GM18498 (cell line): ENCODE measurements around the gene PKNOX1.
"Not testable (repeated sequence)": the region's sequence is repeated elsewhere in the genome, so short reads cannot be mapped to it uniquely, and the experiment has no call there.

ENCODE experiments used
- ATAC-seq: cut with Tn5 transposase; IDR thresholded peaks from one replicate; pipeline ENCODE4 v1.9.1; 2021; ENCODE audit warnings: mild to moderate bottlenecking, moderate library complexity; ENCODE audit not compliant: unreplicated experiment

The PKNOX1 gene

GRCh38 chr21:43016728-43017127, 42.4 kb downstream of the PKNOX1 start:
- ATAC-seq, result no peak

GRCh38 chr21:43018519-43018918, 44.2 kb downstream of the PKNOX1 start:
- ATAC-seq, result no peak

DNA sequence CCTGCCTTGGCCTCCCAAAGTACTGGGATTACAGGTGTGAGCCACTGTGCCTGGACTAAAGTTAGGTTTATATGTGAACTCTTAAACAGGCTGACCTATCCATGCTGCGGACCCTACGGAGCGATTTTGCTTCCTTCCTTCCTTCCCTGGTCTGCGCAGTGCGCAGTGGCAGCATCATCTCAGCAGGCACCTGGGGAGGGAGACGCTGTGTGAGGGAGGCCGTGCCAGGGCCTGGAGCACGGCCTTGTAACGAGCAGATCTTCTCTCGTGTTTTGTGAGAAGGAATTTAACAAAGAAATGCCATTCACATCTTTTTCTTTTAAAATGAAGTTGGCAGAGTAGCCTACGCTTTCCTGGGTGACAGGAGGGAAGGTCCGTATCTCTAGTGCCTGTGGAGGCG, 45.8 kb downstream of the PKNOX1 start:
- no peak for ATAC-seq

DNA sequence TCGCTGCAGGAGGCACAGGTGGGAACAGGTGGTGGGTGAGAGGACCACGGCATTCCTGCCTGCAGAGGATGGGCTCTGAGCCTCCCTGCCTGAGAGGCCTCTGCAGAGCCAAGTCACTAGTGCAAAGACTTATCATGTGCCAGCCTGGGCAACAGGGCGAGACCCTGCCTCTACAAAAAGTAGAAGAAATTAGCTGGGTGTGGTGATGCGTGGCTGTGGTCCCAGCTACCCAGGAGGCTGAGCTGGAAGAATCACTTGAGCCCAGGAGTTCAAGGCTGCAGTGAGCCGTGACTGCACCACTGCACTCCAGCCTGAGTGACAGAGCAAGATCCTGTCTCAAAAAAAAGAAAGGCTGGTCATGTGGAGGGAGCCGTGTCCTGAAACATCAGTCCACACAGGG, 46.4 kb downstream of the PKNOX1 start:
- ATAC-seq, result no peak

GRCh38 chr21:43021191-43021590, 46.8 kb downstream of the PKNOX1 start:
- no peak for ATAC-seq

DNA sequence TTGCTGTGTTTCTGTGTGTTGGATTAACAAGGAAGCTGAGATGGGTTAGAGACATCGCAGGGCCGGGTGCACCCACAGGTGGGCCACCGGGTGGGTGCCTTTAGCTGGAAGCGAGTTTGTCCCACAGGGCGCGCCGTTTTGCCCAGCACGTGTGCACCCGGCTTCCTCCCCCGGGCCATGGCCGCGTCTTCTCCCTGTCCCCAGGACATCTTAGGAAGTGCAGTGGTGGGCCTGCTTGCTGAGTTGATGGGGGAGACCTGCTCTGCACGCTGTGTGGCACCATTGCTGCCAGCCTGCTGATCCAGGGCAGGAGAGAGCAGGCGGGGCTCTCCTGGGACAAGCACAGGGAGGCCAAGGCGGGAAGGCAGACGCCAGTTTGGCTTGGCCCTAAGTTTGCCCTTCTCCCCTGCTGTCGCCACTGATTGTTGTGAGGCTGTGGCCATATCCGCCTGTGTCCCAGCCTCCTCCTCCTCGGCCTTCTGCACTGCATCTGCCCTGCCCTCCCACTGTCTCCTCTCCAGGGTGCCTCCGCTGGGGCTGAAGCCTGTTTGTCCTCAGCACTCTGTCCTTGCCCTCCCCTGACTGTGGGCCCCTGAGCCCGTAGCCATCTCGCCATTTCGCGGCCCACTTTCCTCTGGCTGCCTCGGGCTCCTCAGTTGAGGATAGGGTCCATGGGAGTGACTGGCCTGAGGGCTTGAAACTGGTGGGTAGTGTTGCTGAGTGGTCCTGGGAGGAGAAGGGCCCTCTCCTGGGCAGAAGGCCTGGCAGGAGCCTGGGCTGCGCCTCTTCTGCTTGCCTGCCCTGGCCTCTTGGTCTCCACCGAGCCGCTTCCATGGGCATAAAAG, 47.6 kb downstream of the PKNOX1 start:
- no peak for ATAC-seq

DNA sequence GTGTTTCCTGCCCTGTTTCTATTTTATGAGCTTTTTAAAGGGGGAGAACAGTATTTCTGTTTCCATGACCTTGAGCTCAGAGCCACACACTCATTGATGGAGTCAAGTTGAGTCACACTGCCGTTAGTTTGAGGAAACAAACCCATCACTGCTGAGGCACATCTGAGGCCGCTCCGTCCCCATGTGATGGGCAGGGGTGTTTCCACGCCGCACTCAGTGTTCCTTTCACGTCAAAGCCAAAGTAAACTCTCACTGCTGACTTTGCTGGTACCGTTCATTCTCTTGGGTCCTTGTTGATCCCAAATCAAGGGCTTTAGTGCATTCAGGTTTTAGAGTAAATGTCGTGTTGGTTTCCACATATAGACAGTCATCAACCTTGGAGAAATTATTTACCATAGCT, 48.8 kb downstream of the PKNOX1 start:
- ATAC-seq, result no peak

- no peak for ATAC-seq
Measured at GRCh38 chr21:43024439-43025136, 50.2 kb downstream of the PKNOX1 start.

GRCh38 chr21:43025636-43026180, 51.3 kb downstream of the PKNOX1 start:
- no peak for ATAC-seq

DNA sequence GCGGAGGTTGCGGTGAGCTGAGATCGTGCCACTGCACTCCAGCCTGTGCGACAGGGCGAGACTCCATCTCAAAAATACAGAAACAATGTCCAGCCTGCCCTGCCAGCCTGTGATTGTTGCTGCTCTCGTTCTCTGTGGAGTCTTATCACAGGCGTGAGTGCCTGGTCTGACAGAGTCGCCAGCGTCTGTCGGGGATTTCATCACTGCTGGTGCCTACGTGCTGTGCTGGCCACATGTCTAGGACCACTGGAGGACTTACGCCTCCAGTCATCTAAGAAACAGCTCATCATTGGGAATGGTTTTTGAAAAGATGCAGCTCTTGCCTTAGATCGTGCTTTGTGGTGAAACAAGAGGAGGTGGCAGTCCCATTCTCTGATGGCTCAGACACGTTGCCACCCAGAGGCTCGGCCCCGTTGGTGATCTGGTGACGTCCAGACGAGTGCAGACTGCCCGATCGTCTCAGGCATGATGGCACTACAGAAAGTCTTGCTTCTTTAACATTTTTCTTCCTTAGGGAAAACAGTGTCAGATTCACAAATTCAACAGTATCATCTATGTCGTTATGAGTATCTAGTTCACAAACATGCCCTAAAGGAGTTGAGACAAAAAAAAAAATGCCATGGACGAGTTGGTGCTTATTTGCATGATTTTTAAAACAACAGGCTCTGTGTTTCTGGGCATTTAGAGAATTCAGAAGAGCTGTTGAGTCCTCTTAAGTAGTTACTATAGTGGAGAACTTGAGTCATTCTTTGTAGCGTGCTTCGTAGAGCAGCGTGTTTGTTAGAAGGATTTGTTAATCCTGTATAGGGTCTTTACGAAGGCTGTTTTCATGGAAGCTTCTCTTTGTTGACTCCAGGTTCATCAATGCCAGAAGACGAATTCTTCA, 53.7 kb downstream of the PKNOX1 start:
- ATAC-seq, result no peak

DNA sequence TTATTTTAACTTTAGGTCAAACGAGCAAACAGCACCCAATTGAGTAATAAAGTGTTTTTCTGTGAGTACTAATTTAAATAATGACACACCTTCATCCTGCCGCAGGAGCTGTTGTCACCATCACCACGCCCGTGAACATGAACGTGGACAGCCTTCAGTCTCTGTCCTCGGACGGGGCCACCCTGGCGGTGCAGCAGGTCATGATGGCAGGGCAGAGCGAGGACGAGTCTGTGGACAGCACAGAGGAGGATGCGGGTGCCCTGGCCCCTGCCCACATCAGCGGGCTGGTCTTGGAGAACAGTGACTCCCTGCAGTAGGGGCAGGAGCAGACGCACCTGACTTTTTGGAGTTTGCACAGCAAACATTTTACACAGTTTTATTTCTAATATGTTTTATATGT, 55.4 kb downstream of the PKNOX1 start:
- no peak for ATAC-seq

DNA sequence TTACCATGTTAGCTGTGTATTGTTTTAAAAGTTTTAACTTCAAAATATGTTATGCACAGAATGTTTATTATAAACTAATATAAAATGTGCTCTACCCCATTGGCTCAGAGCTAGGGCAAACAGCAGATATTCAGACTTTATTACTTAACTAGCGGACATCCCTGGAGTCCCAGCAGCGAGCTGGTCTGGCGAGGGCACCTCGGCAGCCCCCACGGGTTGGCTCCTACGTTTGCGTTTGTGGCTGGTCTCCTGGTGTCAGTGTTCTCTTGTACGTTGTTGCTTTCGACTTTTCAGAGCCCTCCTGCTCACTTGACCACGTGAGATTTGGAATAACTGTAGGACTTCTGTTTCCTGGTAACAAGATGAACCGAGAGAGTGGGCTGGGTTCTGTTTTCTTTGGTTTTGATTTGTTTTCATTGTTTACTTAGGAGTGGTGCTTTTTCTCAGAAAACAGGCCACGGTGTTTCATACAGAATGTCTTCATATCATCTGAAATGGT, 56.8 kb downstream of the PKNOX1 start:
- ATAC-seq, result no peak

- ATAC-seq, result no peak
Measured at GRCh38 chr21:43034101-43034500, 59.7 kb downstream of the PKNOX1 start.

DNA sequence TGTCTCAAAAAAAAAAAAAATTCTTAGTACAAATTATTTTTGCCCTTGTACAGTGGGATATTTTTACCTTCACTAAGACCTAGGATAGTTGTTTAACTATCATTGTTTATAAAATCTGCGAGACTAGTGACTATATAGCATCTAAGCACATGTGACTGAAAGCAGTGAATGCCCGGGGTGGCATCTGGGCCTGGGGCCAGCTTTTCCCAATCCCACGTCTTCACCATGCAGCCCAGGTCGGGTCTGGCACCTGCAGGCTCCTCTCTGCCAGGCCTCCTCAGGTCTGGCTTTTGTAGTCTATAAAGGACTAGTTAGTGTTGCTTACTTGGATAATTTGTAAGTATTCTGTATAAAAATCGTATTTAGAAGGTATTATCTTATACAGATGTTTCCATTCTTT, 60.5 kb downstream of the PKNOX1 start:
- no peak for ATAC-seq

- ATAC-seq, result not testable (repeated sequence)
Measured at GRCh38 chr21:43036889-43037288, 62.5 kb downstream of the PKNOX1 start.

GRCh38 chr21:43037918-43038658, 63.7 kb downstream of the PKNOX1 start:
- not testable (repeated sequence) for ATAC-seq

DNA sequence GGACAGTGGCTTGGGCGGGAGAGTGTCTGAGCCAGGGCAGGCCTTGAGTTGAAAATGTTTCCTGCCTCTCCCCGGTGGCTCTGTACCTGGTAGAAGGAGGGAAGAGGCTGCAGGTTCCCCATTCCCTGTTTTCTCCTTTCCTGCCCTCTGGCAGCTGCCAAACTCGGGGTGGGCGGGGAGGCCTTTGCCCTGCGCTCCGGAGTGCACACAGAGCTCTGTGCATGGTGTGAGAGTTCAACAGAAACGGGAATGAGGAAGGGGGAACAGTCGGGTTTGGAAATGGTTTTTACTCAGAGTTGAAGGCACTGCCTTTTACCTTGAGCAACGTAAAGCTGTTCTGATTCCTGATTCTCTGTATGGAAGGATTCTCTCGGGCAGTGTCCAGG, 64.3 kb downstream of the PKNOX1 start:
- not testable (repeated sequence) for ATAC-seq

DNA sequence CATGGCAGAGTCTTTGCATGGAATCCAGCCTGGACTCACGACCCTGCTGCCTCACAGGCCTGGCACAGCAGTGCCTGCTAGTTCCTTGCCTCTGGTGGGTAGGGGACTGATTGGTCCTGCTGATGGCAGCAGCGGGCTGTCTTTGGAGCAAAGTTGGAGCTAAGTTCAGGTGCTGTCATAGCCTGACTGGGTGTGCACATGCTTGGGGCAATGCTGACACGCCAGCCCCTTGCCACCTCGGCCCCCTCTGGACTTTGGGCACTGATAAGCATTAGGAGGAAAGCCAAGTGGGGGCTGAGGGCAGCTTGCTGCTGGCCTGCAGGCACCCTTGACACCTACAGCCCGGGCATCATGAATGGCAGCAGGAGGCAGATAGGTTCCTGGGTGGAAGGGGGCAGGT, 67.8 kb downstream of the PKNOX1 start:
- ATAC-seq, result not testable (repeated sequence)

- ATAC-seq, result not testable (repeated sequence)
Measured at GRCh38 chr21:43043291-43043690, 68.9 kb downstream of the PKNOX1 start.

- not testable (repeated sequence) for ATAC-seq
Measured at GRCh38 chr21:43044547-43044946, 70.2 kb downstream of the PKNOX1 start.
